Occipital lobe (tissue), 3 donors: ENCODE measurements around the gene TAF11L8. TPM values are rescaled to one million over a fixed set of nuclear protein-coding genes. Genes with fewer than 3 reads are reported as not detected.
"Not testable (repeated sequence)": the region's sequence is repeated elsewhere in the genome, so short reads cannot be mapped to it uniquely, and the experiment has no call there.

Experiments used
- DNase-seq: peaks from one replicate; lab custom pipeline; 2025; lab: John Stamatoyannopoulos, UW
- small RNA-seq: library from RNA; depleted of rRNA; stranded (forward); fragments of <200 nt; gene quantifications from one replicate; pipeline ENCODE3, GENCODE V24; 2014
- total RNA-seq: library from RNA; depleted of rRNA; stranded (reverse); fragments of >200 nt; gene quantifications from one replicate; pipeline ENCODE4 v1.2.3, GENCODE V29; 2014

Gene TAF11L8
- not detected for total RNA-seq

GRCh38 chr5:17590860-17591259, at the start of gene TAF11L8:
Gene TAF11L8, minus strand, starts transcription at chr5:17590960.
- not testable (repeated sequence) for DNase-seq

DNA sequence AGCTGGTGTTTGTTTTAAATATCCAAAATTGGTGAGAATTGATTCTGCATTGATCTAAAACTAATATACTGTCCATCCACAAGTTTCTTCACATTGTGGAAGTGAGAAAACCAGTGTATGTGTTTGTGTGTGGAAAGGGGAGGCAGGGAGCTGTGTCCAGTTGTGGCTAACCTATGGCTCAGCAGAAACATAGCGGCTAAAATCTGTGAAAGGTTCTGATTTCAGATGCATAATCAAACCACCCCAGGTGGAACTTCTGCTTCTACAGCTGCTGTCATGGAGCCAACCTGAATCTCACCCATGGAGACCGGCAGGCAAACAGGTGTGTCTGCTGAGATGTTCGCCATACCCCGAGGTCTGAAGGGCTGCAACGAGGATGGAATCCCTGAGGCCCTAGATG, 43.4 kb upstream of the TAF11L8 start, which contains the start of gene TAF11L14:
Gene TAF11L14, plus strand, starts transcription at position 301 of the 400 bp plus-strand sequence.
- DNase-seq = no peak

DNA sequence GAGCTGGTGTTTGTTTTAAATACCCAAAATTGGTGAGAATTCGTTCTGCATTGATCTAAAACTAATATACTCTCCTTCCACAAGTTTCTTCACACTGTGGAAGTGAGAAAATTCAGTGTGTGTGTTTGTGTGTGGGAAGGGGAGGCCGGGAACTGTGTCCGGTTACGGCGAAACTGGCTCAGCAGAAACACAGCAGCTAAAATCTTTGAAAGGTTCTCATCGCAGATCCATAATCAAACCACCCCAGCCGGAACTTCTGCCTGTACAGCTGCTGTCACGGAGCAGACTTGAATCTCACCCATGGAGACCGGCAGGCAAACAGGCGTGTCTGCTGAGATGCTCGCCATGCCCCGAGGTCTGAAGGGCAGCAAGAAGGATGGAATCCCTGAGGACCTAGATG, 41.0 kb upstream of the TAF11L8 start, which contains the start of gene TAF11L13:
Gene TAF11L13, plus strand, starts transcription at position 301 of the 400 bp plus-strand sequence.
- DNase-seq = not testable (repeated sequence)

DNA sequence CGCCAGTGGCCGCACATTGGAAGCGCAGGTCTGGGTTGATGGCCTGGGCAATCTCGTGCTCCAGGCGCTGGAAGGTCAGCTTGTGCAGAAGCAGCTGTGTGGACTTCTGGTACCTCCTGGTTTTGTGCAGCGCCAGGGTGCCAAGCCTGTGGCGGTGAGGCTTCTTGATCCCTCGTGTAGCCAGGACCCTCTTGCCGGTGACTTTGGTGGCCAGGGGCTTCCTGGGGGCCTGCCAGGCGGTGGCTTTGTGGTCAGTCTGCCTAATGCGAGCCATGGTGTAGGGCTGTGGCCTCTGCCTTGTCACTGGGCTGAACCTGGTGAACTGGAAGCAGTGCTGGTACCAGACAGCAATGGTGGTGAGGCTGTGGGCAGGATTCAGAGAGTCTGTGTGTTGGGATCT, 34.9 kb upstream of the TAF11L8 start:
- DNase-seq = no peak

- DNase-seq = no peak
These were observed 29.9 kb upstream of the TAF11L8 start for GRCh38 chr5:17620627-17621026.

DNA sequence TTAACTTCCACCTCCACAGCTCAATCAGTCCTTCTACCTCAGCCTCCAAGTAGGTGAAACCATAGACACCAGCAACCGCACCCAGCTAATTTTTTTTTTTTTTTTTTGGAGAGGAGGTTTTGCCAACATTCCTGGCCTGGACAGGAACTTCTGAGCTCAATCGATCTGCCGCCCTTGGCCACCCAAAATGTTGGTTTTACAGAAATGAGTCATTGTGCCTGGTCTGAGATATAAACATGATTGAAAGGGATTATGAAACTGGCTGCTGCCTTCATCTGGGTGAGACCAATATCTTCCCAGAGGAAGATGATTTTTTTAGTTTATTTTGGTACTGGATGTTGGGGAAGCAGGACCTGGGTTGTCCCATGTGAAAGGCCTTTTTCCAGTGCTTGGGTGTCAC, 28.6 kb upstream of the TAF11L8 start:
- no peak for DNase-seq

- no peak for DNase-seq
These were observed 24.3 kb upstream of the TAF11L8 start for GRCh38 chr5:17614872-17615605.

DNA sequence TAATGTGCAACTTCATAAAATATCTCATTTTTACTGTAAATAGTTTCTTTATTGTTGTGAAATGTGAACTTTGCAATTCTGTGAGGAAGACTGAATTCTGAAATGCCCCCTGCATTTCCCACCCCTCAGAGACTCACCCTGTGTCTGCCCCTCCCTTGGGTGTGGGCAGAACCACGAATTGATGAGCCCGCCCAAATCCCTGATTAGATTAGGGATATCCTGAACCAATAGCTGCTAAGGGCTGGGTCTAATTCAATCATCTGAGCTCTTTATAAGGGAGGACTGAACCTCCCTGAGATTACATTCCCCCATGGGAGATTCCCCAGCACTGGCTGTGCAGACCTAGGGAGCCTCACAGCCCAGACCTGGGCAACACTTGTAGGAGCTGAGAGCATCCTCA, 19.3 kb upstream of the TAF11L8 start, which contains the start of gene TAF11L12:
Gene TAF11L12, plus strand, starts transcription at position 301 of the 400 bp plus-strand sequence.
- DNase-seq = not testable (repeated sequence)

DNA sequence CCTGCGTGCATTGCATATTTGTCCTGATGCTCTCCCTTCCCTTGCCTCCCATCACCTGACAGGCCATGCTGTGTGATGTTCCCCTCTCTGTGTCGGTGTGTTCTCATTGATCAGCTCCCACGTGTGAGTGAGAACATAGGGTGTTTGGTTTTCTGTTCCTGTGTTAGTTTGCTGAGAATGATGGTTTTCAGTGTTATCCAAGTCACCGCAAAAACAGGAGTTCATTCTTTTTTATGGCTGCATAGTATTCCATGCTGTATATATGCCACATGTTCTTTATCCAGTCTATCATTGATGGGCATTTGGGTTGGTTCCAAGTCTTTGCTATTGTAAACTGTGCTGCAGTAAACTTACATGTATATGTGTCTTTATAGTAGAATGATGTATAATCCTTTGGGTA, 16.7 kb upstream of the TAF11L8 start:
- DNase-seq = not testable (repeated sequence)

DNA sequence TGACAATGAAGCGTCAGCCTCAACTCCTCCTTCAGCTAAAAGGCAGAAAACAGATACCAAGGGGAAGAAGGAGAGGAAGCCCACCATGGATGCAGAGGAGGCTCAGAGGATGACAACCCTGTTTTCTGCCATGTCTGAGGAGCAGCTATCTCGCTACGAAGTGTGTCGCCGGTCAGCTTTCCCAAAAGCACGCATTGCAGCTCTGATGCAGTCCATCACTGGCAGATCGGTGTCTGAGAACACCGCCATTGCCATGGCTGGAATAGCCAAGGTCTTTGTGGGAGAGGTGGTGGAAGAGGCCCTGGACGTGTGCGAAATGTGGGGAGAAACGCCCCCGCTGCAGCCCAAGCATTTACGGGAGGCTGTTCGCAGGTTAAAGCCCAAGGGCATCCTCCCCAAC, 14.2 kb upstream of the TAF11L8 start:
- no peak for DNase-seq

DNA sequence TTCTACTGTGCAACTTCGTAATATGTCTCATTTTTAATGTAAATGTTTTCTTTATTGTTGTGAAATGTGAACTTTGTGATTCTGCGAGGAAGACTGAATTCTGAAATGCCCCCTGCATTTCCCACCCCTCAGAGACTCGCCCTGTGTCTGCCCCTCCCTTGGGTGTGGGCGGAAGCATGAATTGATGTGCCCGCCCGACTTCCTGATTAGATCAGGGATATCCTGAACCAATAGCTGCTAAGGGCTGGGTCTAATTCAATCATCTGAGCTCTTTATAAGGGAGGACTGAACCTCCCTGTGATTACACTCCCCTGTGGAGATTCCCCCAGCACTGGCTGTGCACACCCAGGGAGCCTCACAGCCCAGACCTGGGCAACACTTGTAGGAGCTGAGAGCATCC, 13.1 kb upstream of the TAF11L8 start, which contains the start of gene TAF11L11:
Gene TAF11L11, plus strand, starts transcription at position 304 of the 400 bp plus-strand sequence.
- not testable (repeated sequence) for DNase-seq

DNA sequence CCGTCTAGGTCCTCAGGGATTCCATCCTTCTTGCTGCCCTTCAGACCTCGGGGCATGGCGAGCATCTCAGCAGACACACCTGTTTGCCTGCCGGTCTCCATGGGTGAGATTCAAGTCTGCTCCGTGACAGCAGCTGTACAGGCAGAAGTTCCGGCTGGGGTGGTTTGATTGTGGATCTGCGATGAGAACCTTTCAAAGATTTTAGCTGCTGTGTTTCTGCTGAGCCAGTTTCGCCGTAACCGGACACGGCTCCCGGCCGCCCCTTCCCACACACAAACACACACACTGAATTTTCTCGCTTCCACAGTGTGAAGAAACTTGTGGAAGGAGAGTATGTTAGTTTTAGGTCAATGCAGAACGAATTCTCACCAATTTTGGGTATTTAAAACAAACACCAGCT, 7.0 kb upstream of the TAF11L8 start, which contains the start of gene TAF11L10:
Gene TAF11L10, minus strand, starts transcription at position 101 of the 400 bp plus-strand sequence.
- not testable (repeated sequence) for DNase-seq

GRCh38 chr5:17594255-17594654, 3.5 kb upstream of the TAF11L8 start, which contains the start of gene TAF11L9:
Gene TAF11L9, minus strand, starts transcription at chr5:17594394.
- not testable (repeated sequence) for DNase-seq

GRCh38 chr5:17585658-17586057, 5.1 kb downstream of the TAF11L8 start, which contains the start of gene TAF11L7:
Gene TAF11L7, minus strand, starts transcription at chr5:17585758.
- not testable (repeated sequence) for DNase-seq

Small RNA genes within 50 kb of the gene (small RNA-seq; reads per million reads assigned to genes)
- gene AC233724.3 = not detected
- gene AC233724.6 = not detected
- not detected for gene AC233724.7

Other genes with a start within 250 kb of the TAF11L8 start
- not detected for gene TAF11L2, start 92.7 kb downstream of the TAF11L8 start, total RNA-seq
- not detected for gene TAF11L3, start 72.6 kb downstream of the TAF11L8 start, total RNA-seq
- not detected for gene TAF11L4, start 69.2 kb downstream of the TAF11L8 start, total RNA-seq
- not detected for gene TAF11L5, start 65.7 kb downstream of the TAF11L8 start, total RNA-seq
- gene TAF11L6, start 62.3 kb downstream of the TAF11L8 start, total RNA-seq = not detected
- gene TAF11L7, start 5.2 kb downstream of the TAF11L8 start, total RNA-seq = not detected
- not detected for gene TAF11L9, start 3.4 kb upstream of the TAF11L8 start, total RNA-seq
- gene TAF11L10, start 6.9 kb upstream of the TAF11L8 start, total RNA-seq = not detected
- not detected for gene TAF11L11, start 13.2 kb upstream of the TAF11L8 start, total RNA-seq
- gene TAF11L12, start 19.4 kb upstream of the TAF11L8 start, total RNA-seq = not detected
- not detected for gene TAF11L13, start 41.1 kb upstream of the TAF11L8 start, total RNA-seq
- not detected for gene TAF11L14, start 43.5 kb upstream of the TAF11L8 start, total RNA-seq